Endothelial cell of umbilical vein (primary cell): ENCODE results near the gene KCNMA1. TPM values are rescaled to one million over a fixed set of nuclear protein-coding genes. Genes with fewer than 3 reads are reported as not detected.

Experiments used
- BruUV-seq: library from RNA; stranded (reverse); fragments of 400-500 nt; replicated peaks from 2 replicates; lab custom pipeline; 2021; lab: Mats Ljungman, UMichigan
- CTCF ChIA-PET: fragments of 300-600, 350-600 bp; sonication (Branson Sonifier 250); formaldehyde crosslinking; loops from one replicate; lab custom pipeline; 2021; ENCODE audit warnings: antibody characterized with exemption, inconsistent platforms; lab: Charles Lee
- POLR2A ChIA-PET: fragments of 300-600, 350-600 bp; sonication (Branson Sonifier 250); formaldehyde crosslinking; loops from one replicate; lab custom pipeline; 2021; ENCODE audit warnings: antibody characterized with exemption, inconsistent platforms; lab: Charles Lee
- DNase-seq: peaks from one replicate; pipeline ENCODE4 v3.0.0-alpha.2; 2011; ENCODE audit warnings: low read depth, low spot score
- FAIRE-seq: peaks from 2 replicates; lab custom pipeline; 2011; peaks lifted over from hg19 to GRCh38; lab: Jason Lieb, UNC
- H2AFZ ChIP-seq: 2 replicates; pipeline ENCODE4 v1.6.0; 2012; ENCODE audit warnings: low read depth, low read length, control low read depth, inconsistent platforms
- H3K27ac ChIP-seq: 2 replicates; pipeline ENCODE4 v1.5.1; 2011; ENCODE audit warnings: low read depth, mild to moderate bottlenecking, control low read depth, low read length, moderate library complexity; ENCODE audit not compliant: insufficient read depth
- H3K27me3 ChIP-seq, 2 experiments: 2 replicates each; pipeline versions ENCODE4 v1.6.0 to v1.6.1; 2011; ENCODE audit warnings: low read length in 2 of 2, mixed read lengths in 1 of 2; ENCODE audit not compliant: control insufficient read depth in 2 of 2, insufficient read depth in 2 of 2
- H3K36me3 ChIP-seq, 2 experiments: 2 replicates in 1 of 2; 3 replicates in 1 of 2; pipeline ENCODE4 v1.5.1; 2011; ENCODE audit warnings: low read length in 2 of 2, mild to moderate bottlenecking in 1 of 2, moderate library complexity in 1 of 2; ENCODE audit not compliant: control insufficient read depth in 2 of 2, insufficient read depth in 2 of 2; ENCODE audit errors: extremely low read depth in 1 of 2
- H3K4me1 ChIP-seq: 3 replicates; pipeline ENCODE4 v1.5.1; 2011; ENCODE audit warnings: mild to moderate bottlenecking, low read length; ENCODE audit not compliant: control insufficient read depth, insufficient read depth; ENCODE audit errors: extremely low read depth
- H3K4me2 ChIP-seq: 2 replicates; pipeline ENCODE4 v1.6.1; 2011; ENCODE audit warnings: low read length, control low read depth, mixed read lengths; ENCODE audit not compliant: insufficient read depth
- H3K4me3 ChIP-seq, 3 experiments: fragments of 200-600 bp in 1 of 3; sonication (generic), shearing (Covaris generic) in 1 of 3; replicated peaks in 1 of 3; 2 replicates each; pipeline ENCODE4 v1.5.1; 2011 to 2016; ENCODE audit warnings: control low read depth in 3 of 3, low read length in 3 of 3, mild to moderate bottlenecking in 2 of 3, inconsistent platforms in 1 of 3, low read depth in 1 of 3, moderate library complexity in 1 of 3; ENCODE audit not compliant: insufficient read depth in 1 of 3
- H3K79me2 ChIP-seq: 2 replicates; pipeline ENCODE4 v1.6.0; 2012; ENCODE audit warnings: low read length, inconsistent platforms; ENCODE audit not compliant: control insufficient read depth, insufficient read depth
- H3K9ac ChIP-seq: replicated peaks from 2 replicates; pipeline ENCODE3; 2011; ENCODE audit warnings: low read length, control low read depth; ENCODE audit not compliant: insufficient read depth; ENCODE audit errors: extremely low read depth
- H3K9me1 ChIP-seq: replicated peaks from 3 replicates; pipeline ENCODE4 v1.6.0; 2011; ENCODE audit warnings: mild to moderate bottlenecking, low read length; ENCODE audit not compliant: control insufficient read depth, insufficient read depth; ENCODE audit errors: extremely low read depth
- H3K9me3 ChIP-seq: replicated peaks from 2 replicates; pipeline ENCODE4 v1.5.1; 2012; ENCODE audit warnings: low read length, inconsistent platforms; ENCODE audit not compliant: control insufficient read depth, insufficient read depth
- H4K20me1 ChIP-seq: replicated peaks from 2 replicates; pipeline ENCODE3; 2011; ENCODE audit warnings: mild to moderate bottlenecking, low read length; ENCODE audit not compliant: control insufficient read depth, insufficient read depth; ENCODE audit errors: extremely low read depth
- EZH2 ChIP-seq: IDR thresholded peaks from 2 replicates; pipeline ENCODE4 v1.6.1; 2012; ENCODE audit warnings: borderline replicate concordance, low read depth, mild to moderate bottlenecking, moderate library complexity, low read length, inconsistent platforms; ENCODE audit not compliant: severe bottlenecking
- FOS ChIP-seq: IDR thresholded peaks from 2 replicates; pipeline ENCODE4 v1.6.1; 2011; ENCODE audit warnings: mild to moderate bottlenecking, low read length, moderate library complexity, borderline replicate concordance; ENCODE audit not compliant: insufficient read depth
- GATA2 ChIP-seq: IDR thresholded peaks from 2 replicates; pipeline ENCODE4 v1.7.0; 2011; ENCODE audit warnings: low read depth, mild to moderate bottlenecking, moderate library complexity, mixed read lengths, low read length; ENCODE audit not compliant: insufficient read length, insufficient read depth
- JUN ChIP-seq: IDR thresholded peaks from 2 replicates; pipeline ENCODE4 v1.6.1; 2011; ENCODE audit warnings: borderline replicate concordance, low read depth; ENCODE audit not compliant: insufficient read length, insufficient read depth
- MYC ChIP-seq: IDR thresholded peaks from one replicate; pipeline ENCODE4 v1.6.1; 2011; ENCODE audit warnings: mild to moderate bottlenecking, low read depth, low read length
- POLR2A ChIP-seq: IDR thresholded peaks from 2 replicates; pipeline ENCODE4 v1.6.1; 2012; ENCODE audit warnings: low read depth, mild to moderate bottlenecking, control low read depth, low read length
- POLR2AphosphoS5 ChIP-seq: IDR thresholded peaks from 2 replicates; pipeline ENCODE4 v1.6.1; 2012; ENCODE audit warnings: low read depth, mild to moderate bottlenecking, control low read depth, low read length, moderate library complexity; ENCODE audit not compliant: insufficient read depth
- dilution Hi-C: fragments of 300-500 bp; cut with MboI; formaldehyde crosslinking; loops from one replicate; pipeline ENCODE4 v1.15.0; 2019; ENCODE audit warnings: low sequenced_read_pairs; ENCODE audit not compliant: extremely low pct_ligation_motif_present
- intact Hi-C: fragments of 100-400 bp; cut with micrococcal nuclease; formaldehyde crosslinking; loops from one replicate; pipeline ENCODE4 v1.10.0; 2022
- polyA plus RNA-seq, 4 experiments: library from polyadenylated mRNA; depleted of rRNA in 3 of 4; stranded (reverse) in 3 of 4; unstranded in 1 of 4; fragments of >200 nt; gene quantifications; 2 replicates each; pipeline versions ENCODE4 v1.2.1 to v1.2.3, GENCODE V29; 2011 to 2012; ENCODE audit warnings: missing spikeins in 1 of 4
- total RNA-seq: library from RNA; stranded (reverse); gene quantifications from 2 replicates; pipeline ENCODE4 v1.2.3, GENCODE V29; 2021
- TF ChIP-seq, protein P1 (sequence below), 2 donors: IDR thresholded peaks; 1 replicate in 1 of 2; 2 replicates in 1 of 2; pipeline ENCODE4 v1.5.1; 2011; ENCODE audit warnings: low read length in 2 of 2, mild to moderate bottlenecking in 2 of 2, moderate library complexity in 2 of 2, control low read depth in 1 of 2, inconsistent platforms in 1 of 2, low read depth in 1 of 2; ENCODE audit not compliant: insufficient read depth in 1 of 2; ENCODE audit errors: extremely low read depth in 1 of 2
- TF ChIP-seq, protein P2 (sequence below): IDR thresholded peaks from 2 replicates; pipeline ENCODE4 v1.6.1; 2011; ENCODE audit not compliant: insufficient read depth, insufficient read length

KCNMA1 gene
- total and polyA plus RNA-seq, 2 donors (not counting 3 experiments of a cell fraction or from before 2014, with no cell fraction given) = 0.10 to 0.82 TPM

DNA sequence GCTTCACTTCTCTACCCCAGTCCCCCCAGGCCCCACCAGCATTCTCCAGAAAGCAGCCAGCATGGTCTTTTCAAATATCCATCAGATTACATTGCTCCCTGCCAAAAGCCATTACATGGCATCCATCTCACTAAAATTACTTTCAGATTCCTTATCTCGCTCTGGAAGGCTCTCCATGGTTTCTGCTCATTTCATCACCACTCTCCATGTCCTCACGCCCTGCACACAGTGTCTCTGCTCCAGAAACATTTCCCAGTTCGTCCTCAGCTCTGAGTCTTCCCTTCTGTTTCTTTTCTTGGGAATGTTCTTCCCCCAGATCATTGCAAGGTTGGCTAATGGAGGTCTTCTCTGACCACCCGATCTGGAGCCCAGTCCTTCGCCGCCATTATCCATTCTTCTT is 499.1 kb downstream of the KCNMA1 start:
- no peak overlapping the region for H3K4me3 ChIP-seq
- BruUV-seq = no TSS peak
- H4K20me1 ChIP-seq = no peaks in the 10 kb centered on the region
- H2AFZ ChIP-seq = no peak overlapping the region
- ChIA-PET CTCF (no interaction called here), POLR2A (no interaction called here)
- no peaks in the 10 kb centered on the region for H3K4me1 ChIP-seq
- H3K79me2 ChIP-seq = no peaks in the 10 kb centered on the region
- DNase-seq (no peak), FAIRE-seq (no peak)
- no peaks in the 10 kb centered on the region for H3K9me3 ChIP-seq
- H3K4me2 ChIP-seq = no peak overlapping the region
- H3K9ac ChIP-seq = no peak overlapping the region
- dilution Hi-C loops (no loop called here), intact Hi-C loops (no loop called here)
- H3K27me3 ChIP-seq = no peaks in the 10 kb centered on the region
- no peak overlapping the region for H3K27ac ChIP-seq
- H3K36me3 ChIP-seq = no peaks in the 10 kb centered on the region
- no peaks in the 10 kb centered on the region for H3K9me1 ChIP-seq
- TF ChIP-seq FOS = no peak
- TF ChIP-seq, protein P1, sequence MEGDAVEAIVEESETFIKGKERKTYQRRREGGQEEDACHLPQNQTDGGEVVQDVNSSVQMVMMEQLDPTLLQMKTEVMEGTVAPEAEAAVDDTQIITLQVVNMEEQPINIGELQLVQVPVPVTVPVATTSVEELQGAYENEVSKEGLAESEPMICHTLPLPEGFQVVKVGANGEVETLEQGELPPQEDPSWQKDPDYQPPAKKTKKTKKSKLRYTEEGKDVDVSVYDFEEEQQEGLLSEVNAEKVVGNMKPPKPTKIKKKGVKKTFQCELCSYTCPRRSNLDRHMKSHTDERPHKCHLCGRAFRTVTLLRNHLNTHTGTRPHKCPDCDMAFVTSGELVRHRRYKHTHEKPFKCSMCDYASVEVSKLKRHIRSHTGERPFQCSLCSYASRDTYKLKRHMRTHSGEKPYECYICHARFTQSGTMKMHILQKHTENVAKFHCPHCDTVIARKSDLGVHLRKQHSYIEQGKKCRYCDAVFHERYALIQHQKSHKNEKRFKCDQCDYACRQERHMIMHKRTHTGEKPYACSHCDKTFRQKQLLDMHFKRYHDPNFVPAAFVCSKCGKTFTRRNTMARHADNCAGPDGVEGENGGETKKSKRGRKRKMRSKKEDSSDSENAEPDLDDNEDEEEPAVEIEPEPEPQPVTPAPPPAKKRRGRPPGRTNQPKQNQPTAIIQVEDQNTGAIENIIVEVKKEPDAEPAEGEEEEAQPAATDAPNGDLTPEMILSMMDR (IDR thresholded peaks at IDR 0.05; ENCODE audit: extremely low read depth in 1 of 2, insufficient read depth in 1 of 2, low read depth in 1 of 2, low read length in 2 of 2) = no peak
- TF ChIP-seq, protein P2, sequence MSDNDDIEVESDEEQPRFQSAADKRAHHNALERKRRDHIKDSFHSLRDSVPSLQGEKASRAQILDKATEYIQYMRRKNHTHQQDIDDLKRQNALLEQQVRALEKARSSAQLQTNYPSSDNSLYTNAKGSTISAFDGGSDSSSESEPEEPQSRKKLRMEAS = no peak
- no peak for TF ChIP-seq GATA2
- TF ChIP-seq POLR2A = no peak
- no peak for TF ChIP-seq MYC
- TF ChIP-seq JUN = no peak
- no peak for TF ChIP-seq POLR2AphosphoS5
- TF ChIP-seq EZH2 = no peak
